ENCODE data around the gene ZNF677.
A peak's percentile ranks its signal among the peaks of the same experiment; 100 is the strongest.
"Not testable (repeated sequence)": the region's sequence is repeated elsewhere in the genome, so short reads cannot be mapped to it uniquely, and the experiment has no call there.

The ZNF677 gene

GRCh38 chr19:53254411-53255341 is at the start of gene ZNF677:
ZNF677 (minus strand) TSS chr19:53254873; CDS start chr19:53251550, 3,323 bp downstream.
- peak; percentile 99 for ATAC-seq
- TF ChIP-seq CREB5 (CRISPR knock-in tag; IDR thresholded peaks at IDR 0.05; ENCODE audit: low read depth) (no peak), TOX (CRISPR knock-in tag; IDR thresholded peaks at IDR 0.05; ENCODE audit: borderline replicate concordance) (no peak), RARB (CRISPR knock-in tag; IDR thresholded peaks at IDR 0.05) (no peak), ZFP3 (CRISPR knock-in tag; IDR thresholded peaks at IDR 0.05) (no peak), POU6F1 (CRISPR knock-in tag; IDR thresholded peaks at IDR 0.05; ENCODE audit: borderline replicate concordance, low read depth) (no peak), ZNF8 (CRISPR knock-in tag; IDR thresholded peaks at IDR 0.05) (no peak)

GRCh38 chr19:53301341-53301740 is 46.7 kb upstream of the ZNF677 start:
- ATAC-seq = not testable (repeated sequence)

- TF ChIP-seq TSHZ2 (CRISPR knock-in tag; IDR thresholded peaks at IDR 0.05) (no peak), CREB5 (CRISPR knock-in tag; IDR thresholded peaks at IDR 0.05; ENCODE audit: low read depth) (no peak), ISL1 (CRISPR knock-in tag; IDR thresholded peaks at IDR 0.05) (no peak), ZC3H10 (CRISPR knock-in tag; IDR thresholded peaks at IDR 0.05) (no peak), POU6F1 (CRISPR knock-in tag; IDR thresholded peaks at IDR 0.05; ENCODE audit: borderline replicate concordance, low read depth) (no peak), TCF4 (CRISPR knock-in tag; IDR thresholded peaks at IDR 0.05; ENCODE audit: borderline replicate concordance) (no peak), RARB (CRISPR knock-in tag; IDR thresholded peaks at IDR 0.05) (no peak), OSR1 (CRISPR knock-in tag; IDR thresholded peaks at IDR 0.05) (no peak), ZNF8 (CRISPR knock-in tag; IDR thresholded peaks at IDR 0.05) (no peak), ZFP30 (CRISPR knock-in tag; IDR thresholded peaks at IDR 0.05) (no peak), ZFP3 (CRISPR knock-in tag; IDR thresholded peaks at IDR 0.05) (no peak), PPARA (CRISPR knock-in tag; IDR thresholded peaks at IDR 0.05; ENCODE audit: borderline replicate concordance) (no peak), ARNTL (CRISPR knock-in tag; IDR thresholded peaks at IDR 0.05; ENCODE audit: borderline replicate concordance, low read depth) (no peak), TOX (CRISPR knock-in tag; IDR thresholded peaks at IDR 0.05; ENCODE audit: borderline replicate concordance) (no peak), SNAI2 (CRISPR knock-in tag; IDR thresholded peaks at IDR 0.05) (no peak), PATZ1 (CRISPR knock-in tag; IDR thresholded peaks at IDR 0.05; ENCODE audit: borderline replicate concordance) (no peak)
- no peak for ATAC-seq
These were observed 40.2 kb upstream of the ZNF677 start for GRCh38 chr19:53294786-53295441.
